ENCODE data around the gene KCNK18. TPM values are rescaled to one million over a fixed set of nuclear protein-coding genes. Genes with fewer than 3 reads are reported as not detected.

Gene KCNK18
- total RNA-seq, 1 donor from 2014 or later: not detected

GRCh38 chr10:117241541-117242462, 44.5 kb downstream of the KCNK18 start:
- Histone ChIP-seq H3K36me3 (no peaks in the 10 kb centered on the region), H3K27ac (no peak overlapping the region), H3K9me3 (no peaks in the 10 kb centered on the region), H3K4me1 (peaks cover 6% of the 10 kb centered on the region), H3K4me3 (peak overlapping the region; percentile 25), H3K27me3 (ENCODE audit: low read depth) (peaks cover 46% of the 10 kb centered on the region)
- DNase-seq (no peak), ATAC-seq (peak in 1 of 2 donors; percentile 24)
- intact Hi-C loops (cut with DNase I): no loop called here
- no peak for TF ChIP-seq CTCF (IDR thresholded peaks at IDR 0.05)

- H3K4me3 ChIP-seq: no peak overlapping the region
- H3K4me1 ChIP-seq: peaks cover 6% of the 10 kb centered on the region
- H3K36me3 ChIP-seq: no peaks in the 10 kb centered on the region
- H3K27me3 ChIP-seq (ENCODE audit: low read depth): peaks cover 46% of the 10 kb centered on the region
- no peak for DNase-seq
- TF ChIP-seq CTCF (IDR thresholded peaks at IDR 0.05): no peak
- H3K27ac ChIP-seq: no peak overlapping the region
- ATAC-seq: no peak
- no peaks in the 10 kb centered on the region for H3K9me3 ChIP-seq
- intact Hi-C loops (cut with DNase I): no loop called here
Measured at GRCh38 chr10:117242463-117242832, 45.2 kb downstream of the KCNK18 start.

GRCh38 chr10:117246997-117247671, 49.8 kb downstream of the KCNK18 start:
- H3K36me3 ChIP-seq: no peaks in the 10 kb centered on the region
- H3K4me1 ChIP-seq: no peaks in the 10 kb centered on the region
- DNase-seq (no peak), ATAC-seq (no peak)
- H3K4me3 ChIP-seq: no peak overlapping the region
- TF ChIP-seq CTCF (IDR thresholded peaks at IDR 0.05): no peak
- H3K27ac ChIP-seq: no peak overlapping the region
- intact Hi-C loops (cut with DNase I): no loop called here
- H3K27me3 ChIP-seq (ENCODE audit: low read depth): peaks cover 18% of the 10 kb centered on the region
- no peaks in the 10 kb centered on the region for H3K9me3 ChIP-seq

- intact Hi-C loops (cut with DNase I): no loop called here
- Histone ChIP-seq H3K9me3 (no peaks in the 10 kb centered on the region), H3K4me3 (no peak overlapping the region), H3K36me3 (no peaks in the 10 kb centered on the region), H3K4me1 (no peaks in the 10 kb centered on the region), H3K27ac (no peak overlapping the region), H3K27me3 (ENCODE audit: low read depth) (peaks cover 4% of the 10 kb centered on the region)
- DNase-seq: no peak
- peak in 1 of 2 donors; percentile 18 for ATAC-seq
- no peak for TF ChIP-seq CTCF (IDR thresholded peaks at IDR 0.05)
Measured at GRCh38 chr10:117248750-117249465, 51.6 kb downstream of the KCNK18 start.

GRCh38 chr10:117249493-117250093, 52.3 kb downstream of the KCNK18 start:
- no peaks in the 10 kb centered on the region for H3K9me3 ChIP-seq
- H3K4me1 ChIP-seq: no peaks in the 10 kb centered on the region
- ATAC-seq (no peak), DNase-seq (no peak)
- intact Hi-C loops (cut with DNase I): no loop called here
- no peak overlapping the region for H3K4me3 ChIP-seq
- H3K36me3 ChIP-seq: no peaks in the 10 kb centered on the region
- H3K27ac ChIP-seq: no peak overlapping the region
- TF ChIP-seq CTCF (IDR thresholded peaks at IDR 0.05): no peak
- peaks cover 4% of the 10 kb centered on the region for H3K27me3 ChIP-seq (ENCODE audit: low read depth)

Data from lower lobe of right lung (tissue), 2 donors.